ENCODE data around the gene TBC1D22A.

Gene TBC1D22A

GRCh38 chr22:47057916-47058585 is 295.6 kb downstream of the TBC1D22A start:
- DNase-seq (ENCODE audit: low read depth, low spot score), result no peak

DNA sequence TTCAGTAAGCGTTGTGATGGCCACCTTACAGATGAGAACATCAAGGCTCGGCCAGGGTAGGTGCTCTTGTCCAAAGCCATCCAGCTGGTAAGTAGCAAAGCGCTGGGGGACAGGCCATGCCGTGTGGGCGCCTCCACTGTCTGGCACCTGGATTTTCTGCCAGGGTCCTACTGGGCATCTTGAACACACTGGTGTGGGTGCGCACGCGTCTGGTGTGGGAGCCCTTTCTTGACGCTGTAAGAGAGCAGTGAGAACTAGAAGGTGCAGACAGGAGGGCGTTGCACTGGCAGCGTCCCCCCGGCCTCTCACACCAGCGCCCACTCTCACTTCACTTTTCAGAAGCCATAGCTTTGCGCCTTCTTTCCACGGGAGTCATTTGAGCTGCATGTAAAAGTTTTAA is 296.6 kb downstream of the TBC1D22A start:
- DNase-seq (ENCODE audit: low read depth, low spot score), result no peak

- no peak for DNase-seq (ENCODE audit: low read depth, low spot score)
These were observed 297.3 kb downstream of the TBC1D22A start for GRCh38 chr22:47059701-47060161.

- no peak for DNase-seq (ENCODE audit: low read depth, low spot score)
These were observed 298.3 kb downstream of the TBC1D22A start for GRCh38 chr22:47060718-47061117.

GRCh38 chr22:47061226-47061625 is 298.8 kb downstream of the TBC1D22A start:
- DNase-seq (ENCODE audit: low read depth, low spot score), result no peak

DNA sequence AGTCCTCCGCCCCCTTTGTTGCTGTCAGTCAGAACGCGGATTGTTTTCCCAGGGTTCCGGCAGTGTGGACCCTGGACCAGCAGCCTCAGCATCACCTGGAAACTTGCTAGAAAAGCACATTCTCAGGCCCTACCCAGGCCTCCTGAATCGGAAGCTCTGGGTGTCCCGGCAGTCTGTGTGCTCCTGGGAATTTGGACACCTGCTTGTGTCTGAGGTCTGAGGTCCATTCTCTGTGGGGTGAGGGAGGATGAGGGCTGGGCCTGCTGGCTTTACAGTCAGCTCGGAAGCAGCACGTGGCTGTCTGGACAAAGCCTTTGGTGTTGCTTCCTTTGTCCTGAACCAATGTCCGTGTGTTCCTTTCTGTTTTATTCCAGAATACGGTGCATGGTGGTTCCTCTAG is 299.7 kb downstream of the TBC1D22A start:
- no peak for DNase-seq (ENCODE audit: low read depth, low spot score)

GRCh38 chr22:47063071-47063509 is 300.6 kb downstream of the TBC1D22A start:
- no peak for DNase-seq (ENCODE audit: low read depth, low spot score)

DNA sequence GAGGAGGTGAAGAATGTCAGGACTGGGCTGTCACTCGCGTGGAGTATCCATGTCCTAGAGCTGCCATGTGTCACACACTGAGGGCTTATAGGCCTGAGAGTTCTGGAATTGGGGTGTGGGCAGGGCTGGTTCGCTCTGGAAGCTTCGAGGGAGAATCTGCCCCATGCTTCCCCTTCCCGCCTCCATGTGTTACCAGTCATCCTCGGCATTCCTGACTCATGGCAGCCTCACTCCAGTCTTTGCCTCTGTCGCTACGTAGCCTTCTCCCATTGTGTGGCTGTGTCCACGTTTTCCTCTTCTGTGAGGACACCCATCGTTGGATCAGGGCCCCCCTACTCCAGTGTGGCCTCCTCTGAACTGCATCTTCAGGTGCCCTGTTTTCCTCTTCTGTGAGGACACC is 301.2 kb downstream of the TBC1D22A start:
- no peak for DNase-seq (ENCODE audit: low read depth, low spot score)

- no peak for DNase-seq (ENCODE audit: low read depth, low spot score)
These were observed 301.6 kb downstream of the TBC1D22A start for GRCh38 chr22:47064016-47064415.

- DNase-seq (ENCODE audit: low read depth, low spot score), result no peak
These were observed 302.0 kb downstream of the TBC1D22A start for GRCh38 chr22:47064416-47064815.

GRCh38 chr22:47065756-47066615 is 303.5 kb downstream of the TBC1D22A start:
- DNase-seq (ENCODE audit: low read depth, low spot score), result no peak

- DNase-seq (ENCODE audit: low read depth, low spot score), result no peak
These were observed 304.1 kb downstream of the TBC1D22A start for GRCh38 chr22:47066616-47066905.

GRCh38 chr22:47067321-47067890 is 305.0 kb downstream of the TBC1D22A start:
- DNase-seq (ENCODE audit: low read depth, low spot score), result no peak

DNA sequence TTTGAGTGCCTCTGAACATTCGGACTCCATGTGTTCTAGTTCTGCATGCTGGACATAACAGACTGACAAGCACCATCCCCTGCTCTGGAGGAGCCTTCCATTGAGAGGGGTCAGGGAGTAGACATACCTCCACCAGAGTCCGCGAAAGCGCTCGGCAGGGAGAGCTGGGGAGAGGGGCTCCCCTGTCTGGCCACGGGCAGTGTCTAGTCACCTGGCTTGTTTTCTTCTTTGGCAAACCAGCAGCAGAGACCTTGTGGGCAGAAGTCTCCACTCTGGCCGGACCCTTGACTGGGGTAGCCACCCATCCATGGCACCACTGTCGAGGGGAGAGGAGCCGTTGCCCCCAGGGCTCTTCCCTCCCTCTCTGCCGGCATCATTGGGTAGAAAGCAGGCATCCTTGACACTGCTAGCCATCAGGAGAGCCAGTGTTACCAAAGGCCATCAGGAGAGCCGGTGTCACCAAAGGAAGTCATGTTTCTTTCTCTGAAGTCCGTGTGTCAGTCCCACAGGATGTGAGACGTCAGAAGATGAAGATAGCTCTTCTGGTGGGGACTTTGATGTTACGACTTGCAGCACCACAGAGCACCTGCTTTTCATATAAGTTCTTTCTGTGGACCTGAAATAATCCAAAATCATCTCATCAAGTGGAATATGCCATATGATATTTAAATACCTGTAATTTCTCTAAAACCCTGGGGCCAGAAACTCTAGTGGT is 305.6 kb downstream of the TBC1D22A start:
- no peak for DNase-seq (ENCODE audit: low read depth, low spot score)

GRCh38 chr22:47068626-47068996 is 306.2 kb downstream of the TBC1D22A start:
- no peak for DNase-seq (ENCODE audit: low read depth, low spot score)

- no peak for DNase-seq (ENCODE audit: low read depth, low spot score)
These were observed 306.8 kb downstream of the TBC1D22A start for GRCh38 chr22:47069270-47069669.

DNA sequence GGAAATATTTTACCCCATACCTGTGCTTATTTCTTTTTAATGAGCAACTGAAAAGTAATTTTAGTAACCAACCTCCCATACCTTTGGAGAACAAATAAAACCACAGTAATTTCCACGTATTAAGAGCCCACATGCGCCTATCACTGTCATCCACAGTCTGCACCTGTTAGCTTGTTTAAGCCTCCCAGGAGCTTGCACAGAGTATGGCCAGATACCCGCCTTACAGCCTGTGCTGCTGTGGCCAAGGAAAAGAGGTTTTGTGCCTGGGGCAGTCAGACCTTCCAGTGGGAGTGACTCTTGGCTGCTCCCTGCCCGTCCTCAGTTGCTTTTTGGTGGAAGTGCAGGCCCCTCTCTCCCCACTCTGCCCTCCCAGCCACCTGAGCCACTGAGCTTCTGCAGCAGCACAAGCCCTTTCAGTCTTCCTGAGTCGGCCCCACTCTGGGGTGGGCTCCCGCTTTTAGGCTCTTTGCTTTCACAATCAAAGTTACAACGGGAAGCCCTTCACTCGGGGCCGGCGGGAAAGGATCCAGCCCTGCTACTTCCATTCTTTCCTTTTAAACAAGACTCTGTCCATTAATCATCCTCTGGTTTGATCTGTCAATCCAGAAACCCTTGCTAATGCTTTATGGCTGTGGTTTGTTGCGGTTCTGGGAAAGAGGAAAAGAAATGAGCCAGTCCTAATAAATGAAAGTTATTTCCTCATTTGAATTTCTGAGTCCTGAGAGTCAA is 308.8 kb downstream of the TBC1D22A start:
- DNase-seq (ENCODE audit: low read depth, low spot score), result no peak

DNA sequence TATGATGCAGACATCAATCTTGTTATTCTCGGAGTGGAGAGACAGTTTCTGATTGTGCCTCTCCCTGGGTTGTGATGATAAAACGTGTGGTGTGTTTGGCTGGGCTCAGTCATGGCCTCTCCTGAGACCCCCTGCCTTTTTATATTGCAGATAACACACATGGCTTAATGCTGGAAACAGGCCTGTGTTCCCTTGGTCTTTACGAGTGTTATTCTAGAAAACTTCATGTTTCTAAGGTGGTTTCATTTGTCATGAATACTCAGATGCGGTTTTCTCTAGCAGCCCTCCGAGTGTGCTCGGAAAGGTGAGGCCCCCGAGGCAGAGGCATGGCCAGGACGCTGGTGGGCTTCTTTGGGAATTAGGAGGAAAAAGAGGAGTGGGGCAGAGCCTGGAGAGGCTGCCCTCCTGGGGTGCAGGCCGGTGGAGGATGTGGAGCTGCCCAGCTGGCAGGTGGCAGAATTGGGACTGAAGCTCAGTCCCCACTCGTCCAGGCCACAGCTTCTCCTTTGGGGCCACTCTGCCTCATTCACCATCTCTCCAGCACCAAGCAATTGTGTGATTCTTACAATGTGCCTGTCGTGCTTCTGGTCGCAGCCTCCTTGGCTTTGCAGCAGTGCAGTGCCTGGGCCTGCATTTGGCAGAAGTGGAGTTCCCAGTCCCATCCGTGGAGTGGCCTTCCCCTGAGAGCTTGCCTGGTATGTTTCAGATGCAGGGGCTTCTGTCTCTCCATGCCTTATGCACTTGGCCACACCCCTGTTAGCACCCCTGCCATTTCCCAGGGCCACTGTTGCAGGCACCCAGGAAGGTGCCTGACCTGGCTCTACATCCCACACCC is 309.6 kb downstream of the TBC1D22A start:
- no peak for DNase-seq (ENCODE audit: low read depth, low spot score)

GRCh38 chr22:47072642-47072967 is 310.2 kb downstream of the TBC1D22A start:
- DNase-seq (ENCODE audit: low read depth, low spot score), result no peak

DNA sequence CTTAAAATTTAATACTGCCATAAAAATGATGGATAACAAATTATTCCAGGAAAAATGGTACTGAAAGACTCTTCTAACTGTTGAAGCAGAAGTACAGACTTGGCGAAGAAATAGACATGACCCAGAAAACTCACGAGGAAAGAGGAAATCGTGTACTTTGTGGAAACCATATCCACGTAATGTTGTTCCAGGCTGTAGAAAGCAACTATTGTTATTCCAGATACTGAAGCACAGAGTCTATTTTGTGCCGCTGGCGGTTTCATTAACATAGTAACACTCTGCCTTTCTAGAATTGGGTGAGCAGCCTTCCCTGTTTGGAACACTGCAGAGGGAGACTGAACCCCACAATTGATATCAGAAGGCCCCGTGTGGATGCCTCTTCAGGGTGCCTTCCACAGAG is 310.6 kb downstream of the TBC1D22A start:
- no peak for DNase-seq (ENCODE audit: low read depth, low spot score)

GRCh38 chr22:47074105-47074504 is 311.7 kb downstream of the TBC1D22A start:
- DNase-seq (ENCODE audit: low read depth, low spot score), result no peak
